Cardiac fibroblast (primary cell): Measurements from ENCODE around the gene TRIM43.
"Not testable (repeated sequence)": the region's sequence is repeated elsewhere in the genome, so short reads cannot be mapped to it uniquely, and the experiment has no call there.

Experiments used
- DNase-seq, 2 donors: peaks; one replicate each; pipeline versions ENCODE4 v3.0.0 to v3.0.0-alpha.2; 2010; ENCODE audit warnings: low read depth in 2 of 2
- H3K4me3 ChIP-seq, 2 donors: replicated peaks in 1 of 2; 1 replicate in 1 of 2; 2 replicates in 1 of 2; pipeline ENCODE4 v1.5.1; 2011; ENCODE audit warnings: low read depth in 2 of 2, low read length in 2 of 2, mild to moderate bottlenecking in 2 of 2, moderate library complexity in 1 of 2

Gene TRIM43

DNA sequence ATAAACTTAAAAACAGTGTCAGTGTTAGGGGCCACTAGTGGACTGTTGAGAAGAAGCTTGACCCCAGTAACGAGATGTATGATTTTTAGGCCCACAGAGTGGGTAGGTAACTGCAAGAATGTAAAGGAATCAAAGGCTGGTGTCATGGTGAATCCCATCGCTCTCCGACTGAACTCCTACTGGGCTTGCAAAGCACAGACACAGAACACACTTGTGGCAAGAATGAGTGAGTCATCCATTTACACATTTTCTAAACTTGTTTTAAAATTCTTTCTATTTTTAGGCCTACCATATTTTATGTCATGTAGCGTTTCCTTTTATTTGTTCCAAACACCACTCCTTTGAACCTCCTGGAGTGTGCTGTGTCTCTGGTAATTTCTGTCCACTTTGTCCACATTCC, 51.1 kb downstream of the TRIM43 start:
- not testable (repeated sequence) for DNase-seq, H3K4me3 ChIP-seq

DNA sequence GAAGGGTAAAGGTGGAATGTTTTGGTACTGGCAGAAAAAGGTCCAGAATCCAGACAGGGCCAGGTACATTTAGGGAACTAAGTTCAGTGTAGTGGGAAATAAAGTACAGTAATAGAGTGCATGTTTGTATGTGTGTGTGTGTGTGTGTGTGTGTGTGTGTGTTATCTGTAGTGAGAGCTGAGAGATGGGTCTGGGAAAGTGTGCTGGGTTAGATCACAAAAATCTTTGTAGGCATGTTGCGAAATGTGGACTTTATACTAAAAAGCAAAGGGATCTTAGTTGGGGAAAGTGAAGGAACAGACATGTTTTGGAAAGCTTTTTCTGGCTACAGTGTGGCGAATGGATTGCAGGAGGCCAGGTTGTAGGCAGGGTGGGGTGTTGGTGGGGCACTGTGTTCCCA, 53.5 kb downstream of the TRIM43 start:
- DNase-seq, H3K4me3 ChIP-seq: not testable (repeated sequence)

DNA sequence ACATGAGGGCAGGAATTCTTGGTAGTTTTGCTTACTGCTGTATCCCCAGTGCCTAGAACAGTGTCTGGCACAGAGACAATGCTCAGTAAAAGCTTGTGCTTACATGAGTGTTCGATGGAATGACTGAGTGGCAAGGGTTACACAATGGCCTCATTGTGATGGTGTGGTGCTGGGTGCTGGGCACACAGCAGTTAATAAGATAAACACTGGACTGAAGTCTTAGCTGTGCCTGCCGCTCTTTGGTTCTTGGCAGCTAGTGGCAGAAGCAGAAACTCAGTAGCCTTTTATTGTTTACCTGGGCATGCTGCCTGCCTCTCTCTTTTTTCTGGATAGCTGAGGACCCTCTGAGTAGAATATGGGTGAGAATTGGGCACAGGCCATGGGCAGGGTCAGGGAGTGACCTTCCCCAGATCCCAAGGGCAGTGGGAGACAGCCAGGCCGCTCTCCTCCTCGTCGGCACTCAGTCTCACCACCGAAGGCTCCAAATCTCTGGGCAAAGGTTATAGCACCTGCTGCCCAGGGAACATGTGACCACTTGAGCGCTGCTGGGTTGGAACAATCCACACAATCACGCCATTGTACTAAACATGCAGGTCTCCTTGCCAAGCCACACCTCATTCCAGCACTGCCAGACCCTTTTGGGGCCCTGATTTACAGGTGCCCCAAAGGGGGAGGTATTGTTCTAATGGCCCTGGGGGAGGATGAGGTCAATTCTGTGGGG, 54.6 kb downstream of the TRIM43 start:
- H3K4me3 ChIP-seq, DNase-seq: not testable (repeated sequence)

DNA sequence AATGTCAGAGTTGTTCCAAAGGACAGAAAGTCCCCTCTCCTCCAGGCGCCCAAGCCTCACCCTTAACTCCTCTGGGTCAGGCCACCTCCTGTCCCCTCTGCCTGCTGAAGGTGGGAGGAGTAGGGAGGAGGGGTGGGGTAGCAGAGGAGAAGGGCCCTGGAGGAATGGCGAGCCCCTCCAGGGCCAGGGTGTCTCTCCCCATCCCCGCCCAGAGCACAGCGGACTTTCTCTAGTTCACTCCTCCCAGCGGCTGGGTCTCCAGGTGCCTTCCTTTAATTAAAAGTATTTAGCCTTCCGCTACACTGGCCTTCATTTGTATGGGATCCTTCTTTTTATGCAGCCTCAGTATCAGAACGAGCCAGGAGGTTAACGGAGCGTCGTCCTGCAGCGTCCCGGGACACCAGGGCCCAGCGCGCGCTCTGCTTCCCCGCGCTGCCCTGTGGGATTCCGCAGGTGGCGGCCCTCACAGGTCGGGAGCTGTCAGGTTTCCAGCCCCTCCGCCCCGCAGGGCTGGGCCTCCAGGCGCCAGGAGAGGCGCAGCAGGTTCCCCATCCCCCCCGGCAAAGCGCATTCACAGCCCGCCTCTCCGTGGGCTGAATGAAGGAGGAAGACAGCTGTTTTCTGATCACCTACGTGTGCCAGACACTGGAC, 57.2 kb downstream of the TRIM43 start:
- DNase-seq, H3K4me3 ChIP-seq: not testable (repeated sequence)
